Measurements from ENCODE around the gene CDK11A. TPM values are rescaled to one million over a fixed set of nuclear protein-coding genes. Genes with fewer than 3 reads are reported as not detected.
A peak's percentile ranks its signal among the peaks of the same experiment; 100 is the strongest.

CDK11A gene
- total RNA-seq, 1 experiment from 2014 or later = 26.2 TPM

DNA sequence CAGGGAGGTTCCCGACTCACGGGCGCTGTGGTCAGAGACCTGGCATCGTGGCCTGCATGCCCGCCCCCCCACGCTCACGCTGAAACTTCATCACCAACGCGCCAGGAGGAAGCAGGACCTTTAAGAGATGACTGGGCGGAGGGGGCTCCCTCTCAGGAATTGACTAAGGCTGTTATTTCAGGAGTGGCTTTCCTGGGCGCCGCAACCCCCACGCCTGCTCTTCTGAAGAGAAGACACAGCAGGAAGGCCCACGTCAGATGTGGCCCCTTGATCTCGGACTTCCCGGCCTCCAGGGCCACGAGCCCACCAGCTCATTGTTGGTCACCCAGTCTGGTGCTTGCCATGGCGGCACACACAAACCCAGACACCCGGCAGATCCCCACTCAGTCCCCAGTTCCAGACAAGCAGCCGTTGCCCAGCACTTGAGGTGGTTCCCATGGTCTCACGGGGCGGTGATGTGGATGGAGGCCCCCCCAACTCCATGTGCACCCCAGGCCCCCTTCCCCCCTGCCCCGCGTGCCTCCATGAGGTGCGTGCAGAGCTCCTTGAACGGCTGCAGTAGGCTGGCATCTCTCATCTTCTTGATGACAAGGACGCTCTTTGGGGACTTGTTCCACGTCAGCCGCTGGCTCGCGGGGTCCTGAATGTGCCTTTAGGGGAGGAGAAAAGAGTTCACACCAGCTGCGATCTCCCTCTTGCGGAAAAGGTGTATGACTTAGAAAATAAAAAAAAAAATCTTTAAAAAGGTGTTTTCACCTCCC lies 32.7 kb upstream of the CDK11A start:
- Histone ChIP-seq H2AFZ (ENCODE audit: low read length) (no peak overlapping the region), H3K4me2 (ENCODE audit: low read depth, low read length, poor library complexity, severe bottlenecking) (no peak overlapping the region), H3K27ac (ENCODE audit: low read length) (no peak overlapping the region), H3K79me2 (ENCODE audit: low read length) (peaks cover 2% of the 10 kb centered on the region; the same call in 1 of the 2 replicates), H3K9me3 (ENCODE audit: low read length) (no peaks in the 10 kb centered on the region), H3K4me1 (ENCODE audit: low read length) (peaks cover under 1% of the 10 kb centered on the region; the same call in 1 of the 2 replicates), H3K36me3 (ENCODE audit: insufficient read depth, low read length) (peaks cover 16% of the 10 kb centered on the region; the same call in 1 of the 2 replicates), H4K20me1 (ENCODE audit: insufficient read depth, low read depth, low read length) (peaks cover 39% of the 10 kb centered on the region; the same call in 1 of the 2 replicates), H3K27me3 (ENCODE audit: low read length) (no peaks in the 10 kb centered on the region), H3K9ac (ENCODE audit: low read length) (no peak overlapping the region), H3K9me2 (replicated peaks; ENCODE audit: insufficient read depth, low read length) (no peaks in the 10 kb centered on the region), H3K4me3 (ENCODE audit: low read length) (no peak overlapping the region)
- no peak for DNase-seq

DNA sequence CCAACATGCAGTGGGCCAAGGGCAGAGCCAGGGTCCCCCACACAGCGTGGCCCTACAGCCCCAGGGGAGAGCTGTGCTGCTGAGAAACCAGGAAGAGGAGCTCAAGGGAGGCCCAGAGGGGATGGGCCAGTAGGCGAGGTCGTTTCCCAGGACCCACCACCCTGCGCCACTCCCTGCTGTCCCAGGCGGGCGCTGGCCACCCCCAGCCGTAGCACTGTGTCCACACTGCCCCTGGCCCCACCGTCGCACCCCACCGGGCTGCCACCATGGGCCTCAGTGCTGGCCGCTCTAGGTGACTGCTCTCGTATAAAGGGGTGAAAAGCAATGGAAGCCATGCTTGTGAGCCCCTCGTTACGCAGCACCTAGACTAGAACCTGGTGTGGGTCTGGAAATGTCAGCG lies 31.7 kb upstream of the CDK11A start:
- Histone ChIP-seq H3K9ac (ENCODE audit: low read length) (no peak overlapping the region), H3K27me3 (ENCODE audit: low read length) (no peaks in the 10 kb centered on the region), H3K79me2 (ENCODE audit: low read length) (no peaks in the 10 kb centered on the region; the same call in 1 of the 2 replicates), H3K36me3 (ENCODE audit: insufficient read depth, low read length) (peaks cover 10% of the 10 kb centered on the region; the same call in 1 of the 2 replicates), H3K9me2 (replicated peaks; ENCODE audit: insufficient read depth, low read length) (no peaks in the 10 kb centered on the region), H3K4me1 (ENCODE audit: low read length) (no peaks in the 10 kb centered on the region), H4K20me1 (ENCODE audit: insufficient read depth, low read depth, low read length) (peaks cover 38% of the 10 kb centered on the region; the same call in 1 of the 2 replicates), H2AFZ (ENCODE audit: low read length) (no peak overlapping the region), H3K27ac (ENCODE audit: low read length) (no peak overlapping the region), H3K9me3 (ENCODE audit: low read length) (no peaks in the 10 kb centered on the region), H3K4me3 (ENCODE audit: low read length) (no peak overlapping the region), H3K4me2 (ENCODE audit: low read depth, low read length, poor library complexity, severe bottlenecking) (no peak overlapping the region)
- no peak for DNase-seq

DNA sequence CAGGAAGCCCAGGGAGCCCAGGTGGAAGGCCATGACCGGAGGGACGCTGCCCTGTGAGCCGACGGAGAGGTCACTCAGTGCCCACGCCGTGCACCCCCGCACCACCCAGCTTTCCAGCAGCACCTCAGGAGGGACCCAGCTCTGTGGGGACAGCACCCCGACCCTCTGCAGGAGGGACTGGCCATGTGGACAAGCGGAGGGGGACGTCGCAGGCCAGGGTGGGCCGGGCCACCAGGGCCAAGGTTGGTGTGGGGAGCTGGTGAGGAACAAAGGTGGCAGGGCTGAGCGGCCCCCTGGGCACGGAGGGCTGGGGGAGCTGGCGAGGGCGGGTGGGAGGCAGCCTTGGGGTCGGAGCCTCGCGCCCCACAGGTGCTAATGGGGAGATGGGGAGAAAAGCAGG lies 31.3 kb upstream of the CDK11A start:
- no peak for DNase-seq
- peaks cover 10% of the 10 kb centered on the region; the same call in 1 of the 2 replicates for H3K36me3 ChIP-seq (ENCODE audit: insufficient read depth, low read length)
- H3K4me3 ChIP-seq (ENCODE audit: low read length) = no peak overlapping the region
- H3K27me3 ChIP-seq (ENCODE audit: low read length) = no peaks in the 10 kb centered on the region
- no peaks in the 10 kb centered on the region for H3K9me3 ChIP-seq (ENCODE audit: low read length)
- no peaks in the 10 kb centered on the region for H3K4me1 ChIP-seq (ENCODE audit: low read length)
- H4K20me1 ChIP-seq (ENCODE audit: insufficient read depth, low read depth, low read length) = peaks cover 37% of the 10 kb centered on the region; the same call in 1 of the 2 replicates
- H3K79me2 ChIP-seq (ENCODE audit: low read length) = no peaks in the 10 kb centered on the region; the same call in 1 of the 2 replicates
- no peak overlapping the region for H3K27ac ChIP-seq (ENCODE audit: low read length)
- no peak overlapping the region for H3K4me2 ChIP-seq (ENCODE audit: low read depth, low read length, poor library complexity, severe bottlenecking)
- H3K9ac ChIP-seq (ENCODE audit: low read length) = no peak overlapping the region
- H3K9me2 ChIP-seq (replicated peaks; ENCODE audit: insufficient read depth, low read length) = no peaks in the 10 kb centered on the region
- no peak overlapping the region for H2AFZ ChIP-seq (ENCODE audit: low read length)

DNA sequence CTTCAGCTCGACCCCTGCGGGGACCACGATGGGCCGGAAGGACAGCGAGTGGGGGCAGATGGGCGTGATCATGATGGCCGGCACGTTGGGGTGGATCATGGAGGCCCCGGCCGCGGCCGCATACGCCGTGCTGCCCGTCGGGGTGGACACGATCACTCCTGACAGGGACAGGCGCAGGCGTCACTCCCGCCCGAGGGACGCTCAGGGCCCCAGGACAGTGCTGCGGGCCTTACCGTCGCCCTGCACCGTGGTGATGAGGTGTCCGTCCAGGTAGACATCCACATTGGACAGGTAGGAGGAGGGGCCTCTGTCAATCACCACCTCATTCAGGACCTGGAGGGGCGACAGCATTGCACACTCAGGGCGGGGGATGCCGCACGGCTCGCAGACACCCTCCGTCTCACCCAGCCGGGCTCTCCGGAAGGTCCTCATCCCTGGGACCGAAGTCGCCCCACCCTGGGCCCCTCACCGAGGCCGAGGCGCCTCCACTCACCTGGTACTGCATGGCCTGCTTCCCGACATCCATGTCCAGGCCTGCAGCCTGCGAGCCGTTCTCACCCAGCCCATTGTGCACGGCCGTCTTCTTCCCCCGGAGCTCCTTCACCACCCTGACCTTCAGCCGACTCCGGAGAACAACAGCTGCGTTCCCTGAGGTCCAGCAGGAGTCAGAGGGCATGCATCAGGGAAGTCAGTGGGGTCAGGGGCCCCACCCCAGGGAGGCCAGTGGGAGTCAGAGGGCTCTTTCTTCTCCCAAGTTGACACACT lies 30.1 kb upstream of the CDK11A start:
- Histone ChIP-seq H3K9me2 (replicated peaks; ENCODE audit: insufficient read depth, low read length) (no peaks in the 10 kb centered on the region), H3K4me3 (ENCODE audit: low read length) (no peak overlapping the region), H3K4me1 (ENCODE audit: low read length) (no peaks in the 10 kb centered on the region), H2AFZ (ENCODE audit: low read length) (no peak overlapping the region), H3K27ac (ENCODE audit: low read length) (no peak overlapping the region), H3K9ac (ENCODE audit: low read length) (no peak overlapping the region), H3K36me3 (ENCODE audit: insufficient read depth, low read length) (peaks cover 10% of the 10 kb centered on the region; the same call in 1 of the 2 replicates), H3K27me3 (ENCODE audit: low read length) (no peaks in the 10 kb centered on the region), H4K20me1 (ENCODE audit: insufficient read depth, low read depth, low read length) (peaks cover 25% of the 10 kb centered on the region; the same call in 1 of the 2 replicates), H3K79me2 (ENCODE audit: low read length) (no peaks in the 10 kb centered on the region; the same call in 1 of the 2 replicates), H3K4me2 (ENCODE audit: low read depth, low read length, poor library complexity, severe bottlenecking) (no peak overlapping the region), H3K9me3 (ENCODE audit: low read length) (no peaks in the 10 kb centered on the region)
- DNase-seq = no peak

DNA sequence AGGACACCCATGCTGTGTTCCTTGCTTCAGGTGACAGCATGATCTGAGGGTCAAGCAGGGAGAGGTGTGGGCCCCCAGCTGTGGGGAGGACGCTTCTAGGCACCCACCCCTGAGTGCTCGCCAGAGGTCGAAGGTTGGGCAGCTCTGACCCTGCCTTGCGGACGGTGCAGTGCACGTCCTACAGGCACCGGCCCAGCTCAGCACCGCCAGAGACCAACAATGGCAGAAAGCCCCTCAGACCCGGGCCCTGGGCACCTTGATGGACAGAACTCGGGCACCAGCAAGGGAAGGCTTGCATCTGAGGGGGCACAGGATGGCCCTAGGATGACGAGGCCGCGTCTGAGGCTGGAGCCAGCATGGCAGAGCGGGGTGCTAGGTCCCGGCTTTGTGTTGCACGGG lies 29.4 kb upstream of the CDK11A start:
- H3K27ac ChIP-seq (ENCODE audit: low read length) = no peak overlapping the region
- H3K27me3 ChIP-seq (ENCODE audit: low read length) = no peaks in the 10 kb centered on the region
- no peak for DNase-seq
- H3K9me2 ChIP-seq (replicated peaks; ENCODE audit: insufficient read depth, low read length) = no peaks in the 10 kb centered on the region
- peaks cover 10% of the 10 kb centered on the region; the same call in 1 of the 2 replicates for H3K36me3 ChIP-seq (ENCODE audit: insufficient read depth, low read length)
- H3K4me1 ChIP-seq (ENCODE audit: low read length) = no peaks in the 10 kb centered on the region
- peaks cover 21% of the 10 kb centered on the region; the same call in 1 of the 2 replicates for H4K20me1 ChIP-seq (ENCODE audit: insufficient read depth, low read depth, low read length)
- no peaks in the 10 kb centered on the region for H3K9me3 ChIP-seq (ENCODE audit: low read length)
- H3K4me2 ChIP-seq (ENCODE audit: low read depth, low read length, poor library complexity, severe bottlenecking) = no peak overlapping the region
- no peaks in the 10 kb centered on the region; the same call in 1 of the 2 replicates for H3K79me2 ChIP-seq (ENCODE audit: low read length)
- H3K4me3 ChIP-seq (ENCODE audit: low read length) = no peak overlapping the region
- H3K9ac ChIP-seq (ENCODE audit: low read length) = no peak overlapping the region
- H2AFZ ChIP-seq (ENCODE audit: low read length) = no peak overlapping the region

DNA sequence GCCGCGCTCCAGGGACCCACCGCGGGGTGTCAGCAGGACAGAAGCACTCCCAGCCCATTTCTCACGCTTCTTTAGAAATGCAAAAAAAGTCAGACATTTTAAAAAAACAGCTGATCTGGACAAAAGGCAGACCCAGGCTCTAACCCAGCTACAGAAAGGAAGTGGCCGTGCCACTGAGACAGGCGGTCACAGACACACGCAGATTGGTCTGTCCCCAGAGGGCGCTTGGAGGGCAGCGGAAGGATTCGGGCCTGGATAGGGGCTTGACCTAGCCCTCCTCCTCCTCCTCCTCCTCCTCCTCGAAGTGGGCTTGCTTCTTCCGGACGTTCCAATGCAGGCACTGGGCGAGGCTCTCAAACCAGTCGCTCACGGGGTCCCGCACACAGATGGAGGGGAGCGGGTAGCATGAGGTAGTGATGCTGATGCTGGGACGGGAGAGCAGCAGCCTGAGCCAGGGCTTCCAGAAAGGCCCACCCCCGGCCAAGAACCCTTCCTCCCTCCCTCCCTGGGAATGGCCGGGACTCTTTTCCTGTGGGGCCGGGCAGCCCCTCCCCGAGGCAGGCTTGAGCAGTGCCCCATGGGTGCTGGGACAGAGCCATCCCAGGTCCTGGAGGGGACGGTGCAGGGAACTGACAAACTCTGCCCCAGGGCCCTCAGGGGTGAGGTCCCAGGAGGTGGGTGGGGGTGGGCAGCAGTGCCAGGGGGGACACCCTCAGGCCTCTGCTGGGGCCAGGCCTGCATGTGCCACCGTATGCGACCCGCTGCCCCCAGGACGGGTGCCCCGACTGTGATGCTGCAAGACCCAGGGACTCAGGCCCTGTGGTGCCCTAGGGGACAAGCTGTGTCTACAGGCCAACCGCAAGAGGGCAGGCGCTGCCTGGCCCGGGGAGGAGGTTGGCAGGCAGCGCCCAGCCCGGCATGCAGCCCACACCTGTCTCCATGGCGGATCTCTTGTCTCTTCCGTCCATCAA lies 28.8 kb upstream of the CDK11A start:
- H3K4me2 ChIP-seq (ENCODE audit: low read depth, low read length, poor library complexity, severe bottlenecking) = no peak overlapping the region
- H3K4me3 ChIP-seq (ENCODE audit: low read length) = no peak overlapping the region
- peaks cover 16% of the 10 kb centered on the region; the same call in 1 of the 2 replicates for H4K20me1 ChIP-seq (ENCODE audit: insufficient read depth, low read depth, low read length)
- H3K9me2 ChIP-seq (replicated peaks; ENCODE audit: insufficient read depth, low read length) = no peaks in the 10 kb centered on the region
- no peak overlapping the region for H3K27ac ChIP-seq (ENCODE audit: low read length)
- no peaks in the 10 kb centered on the region for H3K4me1 ChIP-seq (ENCODE audit: low read length)
- H3K27me3 ChIP-seq (ENCODE audit: low read length) = no peaks in the 10 kb centered on the region
- peak; percentile 69 for DNase-seq
- peaks cover 9% of the 10 kb centered on the region; the same call in 1 of the 2 replicates for H3K36me3 ChIP-seq (ENCODE audit: insufficient read depth, low read length)
- H3K79me2 ChIP-seq (ENCODE audit: low read length) = no peaks in the 10 kb centered on the region
- no peaks in the 10 kb centered on the region for H3K9me3 ChIP-seq (ENCODE audit: low read length)
- H2AFZ ChIP-seq (ENCODE audit: low read length) = no peak overlapping the region
- H3K9ac ChIP-seq (ENCODE audit: low read length) = no peak overlapping the region

DNA sequence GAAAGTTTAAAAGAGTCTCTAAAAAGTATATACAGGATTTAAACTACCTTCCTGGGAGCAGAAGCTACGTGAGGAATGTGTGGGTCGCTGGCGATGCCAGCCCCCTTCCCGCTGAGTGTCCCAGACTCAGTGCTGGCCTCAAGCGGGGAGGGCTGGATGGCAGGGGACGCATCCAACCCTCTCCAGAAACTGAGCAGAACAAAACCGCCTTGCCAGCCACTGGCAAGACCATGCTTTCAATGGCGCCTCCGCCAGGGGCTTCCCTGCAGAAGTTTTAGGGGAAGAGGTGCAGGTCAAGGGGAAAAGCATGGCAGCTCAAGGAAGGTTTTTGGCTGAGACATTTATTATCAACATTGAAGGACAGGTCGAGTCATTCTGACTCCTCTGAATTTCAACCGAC lies 28.0 kb upstream of the CDK11A start:
- DNase-seq = no peak
- Histone ChIP-seq H4K20me1 (ENCODE audit: insufficient read depth, low read depth, low read length) (peaks cover 13% of the 10 kb centered on the region; the same call in 1 of the 2 replicates), H3K9ac (ENCODE audit: low read length) (no peak overlapping the region)

More for the DNA sequence above, 28.0 kb upstream of the CDK11A start:
- H3K27me3 ChIP-seq (ENCODE audit: low read length) = no peaks in the 10 kb centered on the region
- no peaks in the 10 kb centered on the region for H3K9me3 ChIP-seq (ENCODE audit: low read length)
- H3K27ac ChIP-seq (ENCODE audit: low read length) = no peak overlapping the region
- H3K4me2 ChIP-seq (ENCODE audit: low read depth, low read length, poor library complexity, severe bottlenecking) = no peak overlapping the region
- H3K9me2 ChIP-seq (replicated peaks; ENCODE audit: insufficient read depth, low read length) = no peaks in the 10 kb centered on the region
- H3K79me2 ChIP-seq (ENCODE audit: low read length) = no peaks in the 10 kb centered on the region
- no peak overlapping the region for H2AFZ ChIP-seq (ENCODE audit: low read length)
- no peak overlapping the region for H3K4me3 ChIP-seq (ENCODE audit: low read length)
- peaks cover 7% of the 10 kb centered on the region; the same call in 1 of the 2 replicates for H3K36me3 ChIP-seq (ENCODE audit: insufficient read depth, low read length)
- H3K4me1 ChIP-seq (ENCODE audit: low read length) = no peaks in the 10 kb centered on the region

All from Karpas-422 (cell line).